ENCODE data around the gene APOF. TPM values are rescaled to one million over a fixed set of nuclear protein-coding genes. Genes with fewer than 3 reads are reported as not detected.
A peak's percentile ranks its signal among the peaks of the same experiment; 100 is the strongest.

APOF gene
- total and polyA plus RNA-seq, 2 of the 13 experiments (the other 11 are each of a cell fraction or from before 2014, with no cell fraction given), result 3.3 to 23.9 TPM

- TF ChIP-seq SRSF1 (optimal IDR thresholded peaks at IDR 0.05; ENCODE audit: low read depth, low read length), result peak; percentile 50
- no peak for TF ChIP-seq CREBL2 (CRISPR knock-in tag; IDR thresholded peaks at IDR 0.05; ENCODE audit: borderline replicate concordance)
- TF ChIP-seq ATF4 (CRISPR knock-in tag; IDR thresholded peaks at IDR 0.05), result 0 out of 4 replicates have a peak, but pooled peaks of 1 of the 2 experiments have one; percentile 49
- TF ChIP-seq MNT (IDR thresholded peaks at IDR 0.05), result peak; percentile 37; the same call in 1 of the 2 replicates
- TF ChIP-seq ZNF280D (CRISPR knock-in tag; IDR thresholded peaks at IDR 0.05), result peak; percentile 62; the same call in 1 of the 2 replicates
- TF ChIP-seq ZHX2 (IDR thresholded peaks at IDR 0.05; ENCODE audit: low read depth), result peak; percentile 76
- no peak for TF ChIP-seq ZHX2 (CRISPR knock-in tag; IDR thresholded peaks at IDR 0.05; ENCODE audit: borderline replicate concordance)
- peak; percentile 75 for TF ChIP-seq SNAPC2 (CRISPR knock-in tag; IDR thresholded peaks at IDR 0.05)
- TF ChIP-seq FOXC1 (CRISPR knock-in tag; IDR thresholded peaks at IDR 0.05; ENCODE audit: borderline replicate concordance), result peak; percentile 56; the same call in 1 of the 2 replicates
- TF ChIP-seq YEATS4 (CRISPR knock-in tag; IDR thresholded peaks at IDR 0.05; ENCODE audit: borderline replicate concordance), result peak; percentile 56
These were observed 2.5 kb downstream of the APOF start, which contains the start of gene STAT2 (continued) for GRCh38 chr12:56359851-56360767.
